ENCODE measurements around the gene GNMT.
"Not testable (repeated sequence)": the region's sequence is repeated elsewhere in the genome, so short reads cannot be mapped to it uniquely, and the experiment has no call there.

The GNMT gene

GRCh38 chr6:42942444-42942843 is 18.1 kb upstream of the GNMT start:
- no peak for FAIRE-seq

- no peak for FAIRE-seq
These were observed 12.6 kb upstream of the GNMT start for GRCh38 chr6:42947950-42948349.

- FAIRE-seq = no peak
These were observed 8.2 kb upstream of the GNMT start for GRCh38 chr6:42952389-42952788.

- FAIRE-seq = not testable (repeated sequence)
These were observed 6.1 kb upstream of the GNMT start for GRCh38 chr6:42954405-42954804.

GRCh38 chr6:42958125-42958524 is 2.4 kb upstream of the GNMT start:
- FAIRE-seq = no peak

GRCh38 chr6:42959917-42960242 is 674 bp upstream of the GNMT start:
- no peak for FAIRE-seq

- FAIRE-seq = no peak
These were observed 491 bp downstream of the GNMT start for GRCh38 chr6:42961020-42961470.

- no peak for FAIRE-seq
These were observed 1.5 kb downstream of the GNMT start for GRCh38 chr6:42962096-42962495.

- FAIRE-seq = no peak
These were observed 2.1 kb downstream of the GNMT start for GRCh38 chr6:42962502-42963178.

- no peak for FAIRE-seq
These were observed 2.8 kb downstream of the GNMT start for GRCh38 chr6:42963179-42963854.

GRCh38 chr6:42963855-42964605 is 3.5 kb downstream of the GNMT start:
- FAIRE-seq = no peak

- no peak for FAIRE-seq
These were observed 6.0 kb downstream of the GNMT start for GRCh38 chr6:42966571-42966970.

- FAIRE-seq = no peak
These were observed 6.7 kb downstream of the GNMT start for GRCh38 chr6:42967228-42967627.

GRCh38 chr6:42968126-42968701 is 7.7 kb downstream of the GNMT start:
- FAIRE-seq = no peak

GRCh38 chr6:42968783-42969182 is 8.2 kb downstream of the GNMT start:
- FAIRE-seq = no peak

GRCh38 chr6:42969431-42969830 is 8.9 kb downstream of the GNMT start:
- no peak for FAIRE-seq

- FAIRE-seq = no peak
These were observed 9.4 kb downstream of the GNMT start for GRCh38 chr6:42969934-42970333.

- no peak for FAIRE-seq
These were observed 10.5 kb downstream of the GNMT start for GRCh38 chr6:42970871-42971612.

GRCh38 chr6:42971746-42972327 is 11.3 kb downstream of the GNMT start:
- no peak for FAIRE-seq

GRCh38 chr6:42973926-42974325 is 13.4 kb downstream of the GNMT start:
- no peak for FAIRE-seq

GRCh38 chr6:42974919-42975505 is 14.5 kb downstream of the GNMT start:
- FAIRE-seq = no peak

- no peak for FAIRE-seq
These were observed 17.9 kb downstream of the GNMT start for GRCh38 chr6:42978487-42978838.
